Testis (tissue), 2 donors: Measurements from ENCODE around the gene KCNQ1.

Experiments
- POLR2A ChIP-seq: fragments of 450-650 bp; IDR thresholded peaks from one replicate; pipeline ENCODE4 v1.6.1; 2017; ENCODE audit warnings: antibody characterized with exemption, mild to moderate bottlenecking, moderate library complexity
- TF ChIP-seq, protein P1 (sequence below), 3 experiments: fragments of 450-650 bp in 2 of 3; fragments of 200-600 bp in 1 of 3; sonication (generic) in 1 of 3; IDR thresholded peaks; one replicate each; pipeline ENCODE4 v1.5.1; 2016 to 2019; ENCODE audit warnings: antibody characterized with exemption in 3 of 3, mild to moderate bottlenecking in 2 of 3, moderate library complexity in 1 of 3

DNA sequence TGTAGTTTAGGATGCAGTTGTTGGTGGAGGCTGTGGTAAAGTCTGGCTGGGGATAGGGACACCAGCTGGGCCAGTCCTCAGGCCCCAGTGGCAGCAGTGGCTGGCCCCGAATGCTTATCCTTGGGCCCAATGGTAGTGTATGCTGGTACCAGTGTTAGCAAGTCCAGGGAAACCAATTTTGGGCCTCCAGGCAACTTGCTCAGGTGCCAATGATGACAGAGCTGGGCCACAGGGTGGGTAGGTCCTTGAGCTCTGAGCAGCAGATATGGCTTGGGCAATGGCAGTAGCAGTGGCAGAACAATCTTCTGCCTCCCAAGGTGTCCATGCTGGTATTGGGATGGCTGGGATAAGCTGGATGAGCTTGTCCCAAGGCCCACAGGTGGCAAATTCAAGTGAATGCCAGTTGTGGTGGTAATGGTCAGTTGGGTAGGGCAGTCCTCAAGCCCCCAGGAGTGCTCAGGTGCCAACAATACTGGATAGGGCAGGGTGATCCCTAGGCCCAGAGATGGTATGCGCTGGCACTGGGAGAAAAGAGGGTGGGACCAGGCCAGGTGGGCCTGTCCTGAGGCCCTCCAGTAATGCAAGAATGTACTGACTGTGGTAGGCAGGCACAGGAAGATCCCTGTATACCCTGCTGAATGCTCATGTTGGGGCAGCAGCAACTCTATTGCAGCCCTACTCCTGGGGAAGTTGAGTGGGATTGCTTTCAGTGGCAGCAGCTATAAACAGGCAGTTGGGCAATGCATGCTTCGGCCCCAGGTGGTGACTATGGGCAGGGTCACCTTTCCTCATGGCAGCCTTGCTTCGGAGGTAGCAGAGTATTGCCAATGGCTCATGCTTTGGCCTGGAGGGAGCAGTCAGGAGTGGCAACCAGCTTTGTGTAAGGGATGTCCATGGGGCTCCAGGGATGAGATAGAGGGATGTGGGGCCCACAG lies 200.3 kb downstream of the KCNQ1 start:
- TF ChIP-seq, protein P1, sequence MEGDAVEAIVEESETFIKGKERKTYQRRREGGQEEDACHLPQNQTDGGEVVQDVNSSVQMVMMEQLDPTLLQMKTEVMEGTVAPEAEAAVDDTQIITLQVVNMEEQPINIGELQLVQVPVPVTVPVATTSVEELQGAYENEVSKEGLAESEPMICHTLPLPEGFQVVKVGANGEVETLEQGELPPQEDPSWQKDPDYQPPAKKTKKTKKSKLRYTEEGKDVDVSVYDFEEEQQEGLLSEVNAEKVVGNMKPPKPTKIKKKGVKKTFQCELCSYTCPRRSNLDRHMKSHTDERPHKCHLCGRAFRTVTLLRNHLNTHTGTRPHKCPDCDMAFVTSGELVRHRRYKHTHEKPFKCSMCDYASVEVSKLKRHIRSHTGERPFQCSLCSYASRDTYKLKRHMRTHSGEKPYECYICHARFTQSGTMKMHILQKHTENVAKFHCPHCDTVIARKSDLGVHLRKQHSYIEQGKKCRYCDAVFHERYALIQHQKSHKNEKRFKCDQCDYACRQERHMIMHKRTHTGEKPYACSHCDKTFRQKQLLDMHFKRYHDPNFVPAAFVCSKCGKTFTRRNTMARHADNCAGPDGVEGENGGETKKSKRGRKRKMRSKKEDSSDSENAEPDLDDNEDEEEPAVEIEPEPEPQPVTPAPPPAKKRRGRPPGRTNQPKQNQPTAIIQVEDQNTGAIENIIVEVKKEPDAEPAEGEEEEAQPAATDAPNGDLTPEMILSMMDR (IDR thresholded peaks at IDR 0.05) = no peak
- no peak for TF ChIP-seq POLR2A
